IMR-90 (cell line): ENCODE measurements around the gene ATOH8. TPM values are rescaled to one million over a fixed set of nuclear protein-coding genes. Genes with fewer than 3 reads are reported as not detected.

Experiments
- ATAC-seq: fragments of 200-7000 bp; cut with Tn5 transposase; 2 replicates; pipeline ENCODE4 v1.9.1; 2020; ENCODE audit warnings: low read depth, mild to moderate bottlenecking, moderate library complexity
- BruUV-seq: library from RNA; stranded (reverse); fragments of 400-500 nt; replicated peaks from 2 replicates; lab custom pipeline; 2021; lab: Mats Ljungman, UMichigan
- CTCF ChIA-PET: fragments of 300-600 bp; formaldehyde crosslinking; extraction: SDS; loops from one replicate; lab custom pipeline; 2021; ENCODE audit warnings: antibody characterized with exemption; lab: Yijun Ruan, JAX
- POLR2A ChIA-PET: fragments of 300-600 bp; sonication (Branson Sonifier 250); formaldehyde crosslinking; loops from one replicate; lab custom pipeline; 2022; ENCODE audit warnings: antibody characterized with exemption; ENCODE audit not compliant: unreplicated experiment; lab: Charles Lee
- DNase-seq: peaks from one replicate; pipeline ENCODE4 v3.0.0; 2013
- H2AFZ ChIP-seq: replicated peaks from 2 replicates; pipeline ENCODE3; 2013; ENCODE audit warnings: low read length, mild to moderate bottlenecking; ENCODE audit not compliant: poor library complexity
- H2AK5ac ChIP-seq: 2 replicates; pipeline ENCODE4 v1.6.1; 2013; ENCODE audit warnings: low read depth, low read length, inconsistent platforms
- H2AK9ac ChIP-seq: replicated peaks from 2 replicates; pipeline ENCODE3; 2013; ENCODE audit warnings: mild to moderate bottlenecking, low read depth, low read length, moderate library complexity; ENCODE audit not compliant: poor library complexity
- H2BK120ac ChIP-seq: 2 replicates; pipeline ENCODE4 v1.6.1; 2013; ENCODE audit warnings: low read depth, low read length, inconsistent platforms
- H2BK15ac ChIP-seq: 3 replicates; pipeline ENCODE4 v1.6.1; 2013; ENCODE audit warnings: low read depth, low read length, inconsistent platforms
- H2BK20ac ChIP-seq: 2 replicates; pipeline ENCODE4 v1.6.1; 2013; ENCODE audit warnings: low read depth, mild to moderate bottlenecking, inconsistent platforms, low read length, moderate library complexity
- H2BK5ac ChIP-seq: 2 replicates; pipeline ENCODE4 v1.6.1; 2013; ENCODE audit warnings: mild to moderate bottlenecking, low read depth, low read length, inconsistent platforms; ENCODE audit not compliant: poor library complexity, severe bottlenecking
- H3K14ac ChIP-seq: replicated peaks from 2 replicates; pipeline ENCODE4 v1.6.1; 2013; ENCODE audit warnings: low read depth, low read length, inconsistent platforms
- H3K18ac ChIP-seq: 2 replicates; pipeline ENCODE4 v1.6.1; 2013; ENCODE audit warnings: low read depth, low read length, control low read depth
- H3K23ac ChIP-seq: 2 replicates; pipeline ENCODE4 v1.6.1; 2013; ENCODE audit warnings: low read depth, low read length, inconsistent platforms
- H3K27ac ChIP-seq: 2 replicates; pipeline ENCODE4 v1.5.1; 2013; ENCODE audit warnings: mild to moderate bottlenecking, control low read depth, low read length; ENCODE audit not compliant: insufficient read depth
- H3K27me3 ChIP-seq: 2 replicates; pipeline ENCODE4 v1.6.1; 2013; ENCODE audit warnings: low read length; ENCODE audit not compliant: control insufficient read depth, insufficient read depth
- H3K36me3 ChIP-seq: 2 replicates; pipeline ENCODE4 v1.6.1; 2013; ENCODE audit warnings: low read length, mixed read lengths; ENCODE audit not compliant: control insufficient read depth, insufficient read depth
- H3K4ac ChIP-seq: 2 replicates; pipeline ENCODE4 v1.6.1; 2013; ENCODE audit warnings: low read depth, low read length, inconsistent platforms
- H3K4me1 ChIP-seq: 2 replicates; pipeline ENCODE4 v1.6.1; 2013; ENCODE audit warnings: low read length, mixed read lengths; ENCODE audit not compliant: control insufficient read depth, insufficient read depth
- H3K4me2 ChIP-seq: 2 replicates; pipeline ENCODE4 v1.6.1; 2013; ENCODE audit warnings: low read depth, mild to moderate bottlenecking, control low read depth, low read length, moderate library complexity
- H3K4me3 ChIP-seq: 2 replicates; pipeline ENCODE4 v1.5.1; 2013; ENCODE audit warnings: low read depth, mild to moderate bottlenecking, control low read depth, low read length, moderate library complexity; ENCODE audit not compliant: insufficient read depth
- H3K56ac ChIP-seq: 2 replicates; pipeline ENCODE4 v1.6.1; 2013; ENCODE audit warnings: low read length, inconsistent platforms; ENCODE audit not compliant: insufficient read depth; ENCODE audit errors: extremely low read depth
- H3K79me1 ChIP-seq, 2 experiments: 2 replicates each; pipeline ENCODE4 v1.6.1; 2013; ENCODE audit warnings: low read length in 2 of 2, inconsistent platforms in 1 of 2, low read depth in 1 of 2
- H3K9ac ChIP-seq: 2 replicates; pipeline ENCODE4 v1.6.1; 2013; ENCODE audit warnings: low read depth, low read length, control low read depth
- H3K9me1 ChIP-seq: 2 replicates; pipeline ENCODE4 v1.6.1; 2013; ENCODE audit warnings: low read length, inconsistent platforms; ENCODE audit not compliant: insufficient read depth
- H3K9me3 ChIP-seq: 2 replicates; pipeline ENCODE4 v1.6.1; 2013; ENCODE audit warnings: low read length; ENCODE audit not compliant: control insufficient read depth, insufficient read depth
- H4K20me1 ChIP-seq: 2 replicates; pipeline ENCODE4 v1.6.1; 2013; ENCODE audit warnings: low read length, inconsistent platforms; ENCODE audit not compliant: insufficient read depth
- H4K5ac ChIP-seq: 2 replicates; pipeline ENCODE4 v1.6.1; 2013; ENCODE audit warnings: mild to moderate bottlenecking, low read depth, low read length, control low read depth
- H4K8ac ChIP-seq, 2 experiments: 2 replicates each; pipeline ENCODE4 v1.6.1; 2013; ENCODE audit warnings: low read depth in 2 of 2, low read length in 2 of 2, control low read depth in 1 of 2, inconsistent platforms in 1 of 2
- H4K91ac ChIP-seq: 2 replicates; pipeline ENCODE4 v1.6.1; 2013; ENCODE audit warnings: low read depth, low read length, inconsistent platforms; ENCODE audit not compliant: insufficient read depth
- CTCF ChIP-seq: conservative IDR thresholded peaks from 2 replicates; pipeline ENCODE4 v1.5.1; 2012; ENCODE audit warnings: mild to moderate bottlenecking, low read depth, low read length, improper control_type of control experiment
- FOS ChIP-seq: fragments of 150-350 bp; IDR thresholded peaks from 2 replicates; pipeline ENCODE4 v1.6.1; 2016; ENCODE audit warnings: low read depth, low read length
- MAFK ChIP-seq: IDR thresholded peaks from 2 replicates; pipeline ENCODE4 v1.6.1; 2012; ENCODE audit warnings: low read depth, low read length, improper control_type of control experiment
- MXI1 ChIP-seq: IDR thresholded peaks from 2 replicates; pipeline ENCODE4 v1.6.1; 2012; ENCODE audit warnings: low read depth, mild to moderate bottlenecking, low read length, moderate library complexity, borderline replicate concordance
- NFE2L2 ChIP-seq: fragments of 150-350 bp; IDR thresholded peaks from 2 replicates; pipeline ENCODE4 v1.6.1; 2016; ENCODE audit warnings: low read depth, mild to moderate bottlenecking, low read length
- RAD21 ChIP-seq: IDR thresholded peaks from 2 replicates; pipeline ENCODE4 v1.6.1; 2012; ENCODE audit warnings: low read length, improper control_type of control experiment
- RCOR1 ChIP-seq: IDR thresholded peaks from 2 replicates; pipeline ENCODE4 v1.6.1; 2012; ENCODE audit warnings: mild to moderate bottlenecking, low read length, improper control_type of control experiment; ENCODE audit not compliant: insufficient replicate concordance
- SMC3 ChIP-seq: fragments of 150-350 bp; IDR thresholded peaks from 2 replicates; pipeline ENCODE4 v1.6.1; 2016; ENCODE audit warnings: low read depth, mild to moderate bottlenecking, antibody characterized with exemption, low read length, moderate library complexity
- USF2 ChIP-seq: fragments of 150-350 bp; IDR thresholded peaks from 2 replicates; pipeline ENCODE4 v1.6.1; 2017; ENCODE audit warnings: mild to moderate bottlenecking, antibody characterized with exemption, low read length, low read depth
- WGBS, 2 experiments: methylation state at CpG; one replicate each; pipeline versions ENCODE4 v1.1.5 to v1.1.7; 2013; ENCODE audit warnings: missing lambda C conversion rate in 2 of 2; ENCODE audit not compliant: insufficient read length in 1 of 2; ENCODE audit errors: extremely low coverage in 2 of 2; 5-methylcytosine and 5-hydroxymethylcytosine counted together
- dilution Hi-C: fragments of 300-500 bp; cut with HindIII; formaldehyde crosslinking; loops from one replicate; pipeline ENCODE4 v1.14.3; 2018; ENCODE audit warnings: low sequenced_read_pairs; ENCODE audit not compliant: unreplicated experiment
- in situ Hi-C: fragments of 300-500 bp; cut with MboI; formaldehyde crosslinking; loops from 3 replicates; pipeline ENCODE4 v1.14.3; 2019; ENCODE audit warnings: low sequenced_read_pairs, inconsistent platforms, mixed read lengths
- intact Hi-C: fragments of 100-400 bp; cut with micrococcal nuclease; formaldehyde crosslinking; loops from 2 replicates; pipeline ENCODE4 v1.10.0; 2022
- polyA plus RNA-seq, 3 experiments: library from polyadenylated mRNA; depleted of rRNA; stranded (reverse); fragments of >200 nt; gene quantifications; 2 replicates each; pipeline ENCODE4 v1.2.3, GENCODE V29; 2012; ENCODE audit warnings: low replicate concordance in 1 of 3
- total RNA-seq: library from RNA; depleted of rRNA; stranded (reverse); fragments of >200 nt; gene quantifications from 2 replicates; pipeline ENCODE4 v1.2.3, GENCODE V29; 2012
- TF ChIP-seq, protein P1 (sequence below): fragments of 150-350 bp; IDR thresholded peaks from 2 replicates; pipeline ENCODE4 v1.6.1; 2016; ENCODE audit warnings: low read depth, mild to moderate bottlenecking, low read length, moderate library complexity, borderline replicate concordance

ATOH8 gene
- total and polyA plus RNA-seq, 2 of the 4 experiments (the other 2 are of a cell fraction), result 7.9 to 9.0 TPM

- TF ChIP-seq FOS, result no peak
Observed at GRCh38 chr2:85812094-85812735, 58.4 kb downstream of the ATOH8 start (continued).

DNA sequence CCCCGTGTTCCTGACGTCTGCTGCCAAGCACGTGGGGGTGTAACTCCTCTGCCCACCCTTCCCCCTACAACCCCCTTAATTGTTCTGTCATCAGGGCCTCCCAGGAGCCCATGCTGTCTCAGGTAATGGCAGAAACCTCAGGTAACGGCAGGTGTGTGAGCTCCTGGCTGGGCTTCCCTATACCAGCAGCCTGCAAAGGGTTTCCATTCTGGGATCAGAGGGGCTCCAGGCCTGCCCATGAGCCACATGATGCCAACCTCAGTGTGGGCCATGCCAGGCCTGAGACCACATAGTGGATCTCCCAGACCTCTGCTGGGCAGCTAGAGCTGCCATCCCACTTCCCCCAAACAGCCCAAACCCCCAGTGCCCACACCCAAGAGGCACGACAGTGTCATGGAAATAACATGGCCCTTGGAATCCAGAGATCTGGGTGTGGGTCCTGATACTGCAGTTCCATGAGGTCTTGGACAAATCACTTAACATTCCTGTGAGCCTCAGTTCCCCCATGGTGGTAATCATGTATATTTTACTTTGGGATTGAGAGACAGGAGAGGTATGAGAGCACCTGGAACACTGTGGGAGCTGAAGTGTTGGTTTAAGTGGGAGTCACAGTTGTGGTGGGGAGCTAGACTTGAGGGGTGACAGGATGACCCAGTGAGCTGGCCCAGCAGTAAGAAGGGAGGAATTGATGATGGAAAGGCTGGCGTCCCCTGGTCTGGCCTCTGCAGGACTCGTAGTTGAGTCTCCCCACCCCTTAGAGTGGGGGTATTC lies 59.6 kb downstream of the ATOH8 start:
- ChIA-PET POLR2A (no interaction called here), CTCF (interaction anchor here (0.6 to 4.4 kb wide), 14 partner anchors 43 to 224 kb away, joined by 3 to 33 read pairs (median 4); partner anchors contain the start of gene ATOH8)
- DNase-seq, result no peak
- no peak overlapping the region for H4K8ac ChIP-seq
- H3K27me3 ChIP-seq, result 0 out of 2 replicates have a peak, but pooled peaks cover 2% of the 10 kb centered on the region
- H3K9me1 ChIP-seq, result peaks cover 12% of the 10 kb centered on the region
- no peak overlapping the region for H3K23ac ChIP-seq
- intact Hi-C loops (no loop called here), dilution Hi-C loops (no loop called here), in situ Hi-C loops (loop anchor here (5.0 kb wide), 2 partner anchors 76 to 176 kb away; no protein-coding TSS in a partner anchor)
- no peak overlapping the region for H2AFZ ChIP-seq
- 0 out of 3 replicates have a peak overlapping the region, but pooled peaks have one; percentile 27 for H2BK15ac ChIP-seq
- no TSS peak for BruUV-seq
- ATAC-seq, result no peak
- H3K4me3 ChIP-seq, result no peak overlapping the region
- no peaks in the 10 kb centered on the region for H3K36me3 ChIP-seq
- no peaks in the 10 kb centered on the region for H4K20me1 ChIP-seq
- no peak overlapping the region for H3K18ac ChIP-seq
- H2BK20ac ChIP-seq, result peak overlapping the region; percentile 46
- H2BK5ac ChIP-seq, result no peak overlapping the region
- H2AK9ac ChIP-seq, result peak overlapping the region; percentile 82
- peak overlapping the region; percentile 59 for H2AK5ac ChIP-seq
- H3K14ac ChIP-seq, result no peak overlapping the region
- peak overlapping the region; percentile 49 for H3K4ac ChIP-seq
- H3K27ac ChIP-seq, result no peak overlapping the region
- peaks cover 0 to 5% of the 10 kb centered on the region in 2 experiments; a peak in 1 of 4 replicates for H3K79me1 ChIP-seq
- peak overlapping the region; percentile 30 for H2BK120ac ChIP-seq
- no peak overlapping the region for H3K56ac ChIP-seq
- H3K9ac ChIP-seq, result no peak overlapping the region
- H3K4me1 ChIP-seq, result peaks cover 16% of the 10 kb centered on the region
- no peaks in the 10 kb centered on the region for H3K9me3 ChIP-seq
- no peak overlapping the region for H4K5ac ChIP-seq
- peak overlapping the region; percentile 17; the same call in 1 of the 2 replicates for H4K91ac ChIP-seq
- H3K4me2 ChIP-seq, result no peak overlapping the region
- 100% methylated on average over 1 of the region's 7 CpGs; no CpG with 5 or more reads in 1 of the 2 experiments for WGBS, 2 experiments
- TF ChIP-seq SMC3 (no peak), USF2 (no peak), MXI1 (no peak), FOS (no peak), NFE2L2 (no peak), MAFK (no peak), RCOR1 (no peak), CTCF (no peak), RAD21 (no peak)
- TF ChIP-seq, protein P1, sequence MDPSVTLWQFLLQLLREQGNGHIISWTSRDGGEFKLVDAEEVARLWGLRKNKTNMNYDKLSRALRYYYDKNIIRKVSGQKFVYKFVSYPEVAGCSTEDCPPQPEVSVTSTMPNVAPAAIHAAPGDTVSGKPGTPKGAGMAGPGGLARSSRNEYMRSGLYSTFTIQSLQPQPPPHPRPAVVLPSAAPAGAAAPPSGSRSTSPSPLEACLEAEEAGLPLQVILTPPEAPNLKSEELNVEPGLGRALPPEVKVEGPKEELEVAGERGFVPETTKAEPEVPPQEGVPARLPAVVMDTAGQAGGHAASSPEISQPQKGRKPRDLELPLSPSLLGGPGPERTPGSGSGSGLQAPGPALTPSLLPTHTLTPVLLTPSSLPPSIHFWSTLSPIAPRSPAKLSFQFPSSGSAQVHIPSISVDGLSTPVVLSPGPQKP, result no peak
